ENCODE data around the gene PSD. TPM values are rescaled to one million over a fixed set of nuclear protein-coding genes. Genes with fewer than 3 reads are reported as not detected.

PSD gene
- total and polyA plus RNA-seq, 9 of the 15 experiments (the other 6 are each of a cell fraction or from before 2014, with no cell fraction given), result 0.11 to 1.7 (median 0.54) TPM; not detected in 2

DNA sequence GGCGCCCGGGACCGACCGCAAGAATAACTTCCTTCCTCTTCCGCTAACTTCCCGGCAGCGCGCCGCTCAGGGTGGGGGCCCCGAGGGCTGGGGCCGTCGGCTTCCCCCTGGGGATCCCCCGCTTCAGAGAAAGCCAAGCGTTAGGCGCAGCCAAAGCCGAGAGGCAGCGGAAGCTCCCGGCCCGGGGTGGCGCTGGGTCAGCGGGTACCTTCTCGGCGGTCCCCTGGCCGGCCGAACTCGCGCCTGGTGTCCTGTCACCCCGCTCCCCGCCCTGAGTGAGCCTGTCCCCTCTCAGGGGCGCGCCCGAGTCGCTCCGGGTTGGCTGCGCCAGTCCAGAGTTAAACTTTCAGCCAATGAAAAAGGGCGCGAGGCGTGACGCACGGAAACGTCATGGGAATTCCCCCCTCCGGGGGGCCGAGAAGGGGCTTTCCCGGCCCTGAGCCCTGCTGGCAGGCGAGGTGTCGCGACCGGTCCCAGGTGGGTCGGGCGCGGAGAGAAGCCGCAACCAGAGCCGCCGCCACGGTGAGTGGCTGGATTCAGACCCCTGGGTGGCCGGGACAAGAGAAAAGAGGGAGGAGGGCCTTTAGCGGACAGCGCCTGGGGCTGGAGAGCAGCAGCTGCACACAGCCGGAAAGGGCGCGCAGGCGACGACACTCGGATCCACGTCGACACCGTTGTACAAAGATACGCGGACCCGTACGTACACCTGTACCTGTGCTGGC lies 24.3 kb downstream of the PSD start (continued):
- TF ChIP-seq RFX1 (IDR thresholded peaks at IDR 0.05) (no peak), EZH2 (IDR thresholded peaks at IDR 0.05; ENCODE audit: borderline replicate concordance, low read depth, low read length) (no peak), YY1 (IDR thresholded peaks at IDR 0.05; ENCODE audit: borderline replicate concordance in 1 of 3, control insufficient read depth in 1 of 3, extremely low read depth in 1 of 3, insufficient read depth in 3 of 3, insufficient read length in 1 of 3, insufficient replicate concordance in 2 of 3, low read depth in 1 of 3, low read length in 2 of 3) (peak in 1 of 3 experiments; percentile 67), OTX1 (CRISPR knock-in tag; IDR thresholded peaks at IDR 0.05) (no peak), ZNF175 (CRISPR knock-in tag; IDR thresholded peaks at IDR 0.05; ENCODE audit: low read depth) (no peak), CTBP1 (IDR thresholded peaks at IDR 0.05; ENCODE audit: borderline replicate concordance) (peak; percentile 58), TAF7 (tag; IDR thresholded peaks at IDR 0.05) (no peak), NCOA1 (IDR thresholded peaks at IDR 0.05; ENCODE audit: low read depth) (peak; percentile 72; the same call in 1 of the 2 replicates)
- TF ChIP-seq, protein P1, sequence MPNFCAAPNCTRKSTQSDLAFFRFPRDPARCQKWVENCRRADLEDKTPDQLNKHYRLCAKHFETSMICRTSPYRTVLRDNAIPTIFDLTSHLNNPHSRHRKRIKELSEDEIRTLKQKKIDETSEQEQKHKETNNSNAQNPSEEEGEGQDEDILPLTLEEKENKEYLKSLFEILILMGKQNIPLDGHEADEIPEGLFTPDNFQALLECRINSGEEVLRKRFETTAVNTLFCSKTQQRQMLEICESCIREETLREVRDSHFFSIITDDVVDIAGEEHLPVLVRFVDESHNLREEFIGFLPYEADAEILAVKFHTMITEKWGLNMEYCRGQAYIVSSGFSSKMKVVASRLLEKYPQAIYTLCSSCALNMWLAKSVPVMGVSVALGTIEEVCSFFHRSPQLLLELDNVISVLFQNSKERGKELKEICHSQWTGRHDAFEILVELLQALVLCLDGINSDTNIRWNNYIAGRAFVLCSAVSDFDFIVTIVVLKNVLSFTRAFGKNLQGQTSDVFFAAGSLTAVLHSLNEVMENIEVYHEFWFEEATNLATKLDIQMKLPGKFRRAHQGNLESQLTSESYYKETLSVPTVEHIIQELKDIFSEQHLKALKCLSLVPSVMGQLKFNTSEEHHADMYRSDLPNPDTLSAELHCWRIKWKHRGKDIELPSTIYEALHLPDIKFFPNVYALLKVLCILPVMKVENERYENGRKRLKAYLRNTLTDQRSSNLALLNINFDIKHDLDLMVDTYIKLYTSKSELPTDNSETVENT (CRISPR knock-in tag; IDR thresholded peaks at IDR 0.05), result no peak
- TF ChIP-seq, protein P2, sequence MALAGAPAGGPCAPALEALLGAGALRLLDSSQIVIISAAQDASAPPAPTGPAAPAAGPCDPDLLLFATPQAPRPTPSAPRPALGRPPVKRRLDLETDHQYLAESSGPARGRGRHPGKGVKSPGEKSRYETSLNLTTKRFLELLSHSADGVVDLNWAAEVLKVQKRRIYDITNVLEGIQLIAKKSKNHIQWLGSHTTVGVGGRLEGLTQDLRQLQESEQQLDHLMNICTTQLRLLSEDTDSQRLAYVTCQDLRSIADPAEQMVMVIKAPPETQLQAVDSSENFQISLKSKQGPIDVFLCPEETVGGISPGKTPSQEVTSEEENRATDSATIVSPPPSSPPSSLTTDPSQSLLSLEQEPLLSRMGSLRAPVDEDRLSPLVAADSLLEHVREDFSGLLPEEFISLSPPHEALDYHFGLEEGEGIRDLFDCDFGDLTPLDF (CRISPR knock-in tag; IDR thresholded peaks at IDR 0.05), result no peak
- TF ChIP-seq, protein P3, sequence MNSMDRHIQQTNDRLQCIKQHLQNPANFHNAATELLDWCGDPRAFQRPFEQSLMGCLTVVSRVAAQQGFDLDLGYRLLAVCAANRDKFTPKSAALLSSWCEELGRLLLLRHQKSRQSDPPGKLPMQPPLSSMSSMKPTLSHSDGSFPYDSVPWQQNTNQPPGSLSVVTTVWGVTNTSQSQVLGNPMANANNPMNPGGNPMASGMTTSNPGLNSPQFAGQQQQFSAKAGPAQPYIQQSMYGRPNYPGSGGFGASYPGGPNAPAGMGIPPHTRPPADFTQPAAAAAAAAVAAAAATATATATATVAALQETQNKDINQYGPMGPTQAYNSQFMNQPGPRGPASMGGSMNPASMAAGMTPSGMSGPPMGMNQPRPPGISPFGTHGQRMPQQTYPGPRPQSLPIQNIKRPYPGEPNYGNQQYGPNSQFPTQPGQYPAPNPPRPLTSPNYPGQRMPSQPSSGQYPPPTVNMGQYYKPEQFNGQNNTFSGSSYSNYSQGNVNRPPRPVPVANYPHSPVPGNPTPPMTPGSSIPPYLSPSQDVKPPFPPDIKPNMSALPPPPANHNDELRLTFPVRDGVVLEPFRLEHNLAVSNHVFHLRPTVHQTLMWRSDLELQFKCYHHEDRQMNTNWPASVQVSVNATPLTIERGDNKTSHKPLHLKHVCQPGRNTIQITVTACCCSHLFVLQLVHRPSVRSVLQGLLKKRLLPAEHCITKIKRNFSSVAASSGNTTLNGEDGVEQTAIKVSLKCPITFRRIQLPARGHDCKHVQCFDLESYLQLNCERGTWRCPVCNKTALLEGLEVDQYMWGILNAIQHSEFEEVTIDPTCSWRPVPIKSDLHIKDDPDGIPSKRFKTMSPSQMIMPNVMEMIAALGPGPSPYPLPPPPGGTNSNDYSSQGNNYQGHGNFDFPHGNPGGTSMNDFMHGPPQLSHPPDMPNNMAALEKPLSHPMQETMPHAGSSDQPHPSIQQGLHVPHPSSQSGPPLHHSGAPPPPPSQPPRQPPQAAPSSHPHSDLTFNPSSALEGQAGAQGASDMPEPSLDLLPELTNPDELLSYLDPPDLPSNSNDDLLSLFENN (IDR thresholded peaks at IDR 0.05; ENCODE audit: low read depth in 2 of 2, low read length in 2 of 2), result no peak
- TF ChIP-seq, protein P4, sequence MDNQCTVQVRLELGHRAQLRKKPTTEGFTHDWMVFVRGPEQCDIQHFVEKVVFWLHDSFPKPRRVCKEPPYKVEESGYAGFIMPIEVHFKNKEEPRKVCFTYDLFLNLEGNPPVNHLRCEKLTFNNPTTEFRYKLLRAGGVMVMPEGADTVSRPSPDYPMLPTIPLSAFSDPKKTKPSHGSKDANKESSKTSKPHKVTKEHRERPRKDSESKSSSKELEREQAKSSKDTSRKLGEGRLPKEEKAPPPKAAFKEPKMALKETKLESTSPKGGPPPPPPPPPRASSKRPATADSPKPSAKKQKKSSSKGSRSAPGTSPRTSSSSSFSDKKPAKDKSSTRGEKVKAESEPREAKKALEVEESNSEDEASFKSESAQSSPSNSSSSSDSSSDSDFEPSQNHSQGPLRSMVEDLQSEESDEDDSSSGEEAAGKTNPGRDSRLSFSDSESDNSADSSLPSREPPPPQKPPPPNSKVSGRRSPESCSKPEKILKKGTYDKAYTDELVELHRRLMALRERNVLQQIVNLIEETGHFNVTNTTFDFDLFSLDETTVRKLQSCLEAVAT (IDR thresholded peaks at IDR 0.05), result 0 out of 4 replicates have a peak, but pooled peaks of 1 of the 2 experiments have one; percentile 28
- TF ChIP-seq, protein P5, sequence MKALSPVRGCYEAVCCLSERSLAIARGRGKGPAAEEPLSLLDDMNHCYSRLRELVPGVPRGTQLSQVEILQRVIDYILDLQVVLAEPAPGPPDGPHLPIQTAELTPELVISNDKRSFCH (CRISPR knock-in tag; IDR thresholded peaks at IDR 0.05), result no peak
- TF ChIP-seq, protein P5 (tag; IDR thresholded peaks at IDR 0.05), result 0 out of 2 replicates have a peak, but pooled peaks have one; percentile 16
